OCI-LY7 (cell line): ENCODE data around the gene MARK3. TPM values are rescaled to one million over a fixed set of nuclear protein-coding genes. Genes with fewer than 3 reads are reported as not detected.

ENCODE experiments used
- BruUV-seq: library from RNA; stranded (reverse); fragments of 400-500 nt; replicated peaks from 2 replicates; lab custom pipeline; 2021; lab: Mats Ljungman, UMichigan
- CTCF ChIA-PET: fragments of 300-600 bp; sonication (Branson Sonifier 250); formaldehyde crosslinking; loops from one replicate; lab custom pipeline; 2022; ENCODE audit warnings: antibody characterized with exemption; ENCODE audit not compliant: unreplicated experiment; lab: Charles Lee
- POLR2A ChIA-PET: fragments of 300-600 bp; sonication (Branson Sonifier 250); formaldehyde crosslinking; loops from one replicate; lab custom pipeline; 2022; ENCODE audit warnings: antibody characterized with exemption; lab: Charles Lee
- DNase-seq: peaks from one replicate; pipeline ENCODE4 v3.0.0-alpha.2; 2015; ENCODE audit warnings: low spot score
- H2AFZ ChIP-seq: fragments of 200-600 bp; sonication (generic), shearing (Covaris generic); 2 replicates; pipeline ENCODE4 v1.6.1; 2014; ENCODE audit warnings: mild to moderate bottlenecking, antibody characterized with exemption, low read length, moderate library complexity
- H3K27ac ChIP-seq: fragments of 200-600 bp; sonication (generic); 2 replicates; pipeline ENCODE4 v1.5.1; 2014; ENCODE audit warnings: mixed run types, low read depth, mild to moderate bottlenecking, moderate library complexity, low read length, inconsistent platforms; ENCODE audit not compliant: poor library complexity, severe bottlenecking
- H3K36me3 ChIP-seq: fragments of 200-600 bp; sonication (generic); 2 replicates; pipeline ENCODE4 v1.6.1; 2014; ENCODE audit warnings: mild to moderate bottlenecking, antibody characterized with exemption, low read length, moderate library complexity, mixed read lengths; ENCODE audit not compliant: insufficient read depth
- H3K4me1 ChIP-seq: fragments of 200-600 bp; sonication (generic); 2 replicates; pipeline ENCODE4 v1.5.1; 2014; ENCODE audit warnings: mild to moderate bottlenecking, low read length; ENCODE audit not compliant: insufficient read depth, poor library complexity, severe bottlenecking
- H3K4me2 ChIP-seq: fragments of 200-600 bp; sonication (generic); 2 replicates; pipeline ENCODE4 v1.6.1; 2014; ENCODE audit warnings: mild to moderate bottlenecking, low read length
- H3K4me3 ChIP-seq: fragments of 200-600 bp; sonication (generic); 2 replicates; pipeline ENCODE4 v1.5.1; 2014; ENCODE audit warnings: mild to moderate bottlenecking, low read depth, low read length; ENCODE audit not compliant: poor library complexity, severe bottlenecking
- H3K79me2 ChIP-seq: fragments of 200-600 bp; sonication (generic); 2 replicates; pipeline ENCODE4 v1.6.1; 2016; ENCODE audit warnings: low read depth, mild to moderate bottlenecking, low read length, moderate library complexity, mixed read lengths; ENCODE audit not compliant: insufficient read depth
- H3K9me2 ChIP-seq: fragments of 200-600 bp; sonication (generic); 2 replicates; pipeline ENCODE4 v1.6.1; 2016; ENCODE audit warnings: mild to moderate bottlenecking, low read length, mixed read lengths; ENCODE audit not compliant: insufficient read depth
- H3K9me3 ChIP-seq: fragments of 200-600 bp; sonication (generic); 2 replicates; pipeline ENCODE4 v1.6.1; 2014; ENCODE audit warnings: mild to moderate bottlenecking, mixed run types, low read length, mixed read lengths
- H4K20me1 ChIP-seq: fragments of 200-600 bp; sonication (generic); 2 replicates; pipeline ENCODE4 v1.6.1; 2014; ENCODE audit warnings: mild to moderate bottlenecking, antibody characterized with exemption, low read length, moderate library complexity, mixed read lengths; ENCODE audit not compliant: insufficient read depth
- CTCF ChIP-seq: fragments of 200-600 bp; sonication (generic); conservative IDR thresholded peaks from 2 replicates; pipeline ENCODE4 v1.5.1; 2014; ENCODE audit warnings: mild to moderate bottlenecking, antibody characterized with exemption, low read length, moderate library complexity, mixed read lengths
- EZH2phosphoT487 ChIP-seq: fragments of 200-600 bp; sonication (generic); IDR thresholded peaks from 2 replicates; pipeline ENCODE4 v1.6.1; 2018; ENCODE audit warnings: low read depth, borderline replicate concordance, mild to moderate bottlenecking, mixed run types, antibody characterized with exemption, low read length, moderate library complexity, mixed read lengths
- intact Hi-C: fragments of 100-400 bp; cut with micrococcal nuclease; formaldehyde crosslinking; loops from one replicate; pipeline ENCODE4 v1.10.0; 2022; ENCODE audit not compliant: unreplicated experiment
- total RNA-seq, 2 experiments: library from RNA; depleted of rRNA in 1 of 2; stranded (reverse); fragments of >200 nt in 1 of 2; shearing (Covaris generic) in 1 of 2; gene quantifications; 2 replicates each; pipeline ENCODE4 v1.2.3, GENCODE V29; 2014 to 2022

MARK3 gene
- total RNA-seq, 2 experiments from 2014 or later = 70.8 to 83.6 TPM

GRCh38 chr14:103372017-103372416 is 13.2 kb upstream of the MARK3 start:
- H3K36me3 ChIP-seq = no peaks in the 10 kb centered on the region
- BruUV-seq = no TSS peak
- no peak overlapping the region for H2AFZ ChIP-seq
- intact Hi-C loops = no loop called here
- no peak overlapping the region for H3K4me2 ChIP-seq
- CTCF ChIA-PET = no interaction called here
- H3K4me3 ChIP-seq = no peak overlapping the region
- no peaks in the 10 kb centered on the region for H3K9me3 ChIP-seq
- no peaks in the 10 kb centered on the region for H3K79me2 ChIP-seq
- POLR2A ChIA-PET = no interaction called here
- H3K4me1 ChIP-seq = no peaks in the 10 kb centered on the region
- no peak overlapping the region for H3K27ac ChIP-seq
- H3K9me2 ChIP-seq = no peaks in the 10 kb centered on the region
- H4K20me1 ChIP-seq = no peaks in the 10 kb centered on the region
- DNase-seq = no peak
- TF ChIP-seq EZH2phosphoT487 (no peak), CTCF (no peak)

- no peak overlapping the region for H3K4me3 ChIP-seq
- intact Hi-C loops = no loop called here
- no peaks in the 10 kb centered on the region for H3K79me2 ChIP-seq
- ChIA-PET POLR2A (interaction anchor here (0.6 kb wide), 1 partner anchor 1136 kb away, joined by 9 read pairs; no protein-coding TSS in a partner anchor), CTCF (no interaction called here)
- H3K9me3 ChIP-seq = no peaks in the 10 kb centered on the region
- no peak overlapping the region for H3K27ac ChIP-seq
- H3K4me1 ChIP-seq = no peaks in the 10 kb centered on the region
- no peaks in the 10 kb centered on the region for H3K9me2 ChIP-seq
- H2AFZ ChIP-seq = no peak overlapping the region
- TF ChIP-seq EZH2phosphoT487 = no peak
- no peak for DNase-seq
- no TSS peak for BruUV-seq
- H3K36me3 ChIP-seq = no peaks in the 10 kb centered on the region
- H4K20me1 ChIP-seq = no peaks in the 10 kb centered on the region
- H3K4me2 ChIP-seq = no peak overlapping the region
Observed at GRCh38 chr14:103372552-103373304, 12.5 kb upstream of the MARK3 start.

GRCh38 chr14:103374121-103374520 is 11.1 kb upstream of the MARK3 start:
- BruUV-seq = no TSS peak

More at GRCh38 chr14:103374121-103374520, 11.1 kb upstream of the MARK3 start:
- Histone ChIP-seq H2AFZ (no peak overlapping the region), H3K4me3 (no peak overlapping the region), H3K36me3 (no peaks in the 10 kb centered on the region), H3K27ac (no peak overlapping the region), H3K9me3 (no peaks in the 10 kb centered on the region), H3K79me2 (no peaks in the 10 kb centered on the region), H3K4me2 (no peak overlapping the region), H4K20me1 (no peaks in the 10 kb centered on the region), H3K4me1 (no peaks in the 10 kb centered on the region), H3K9me2 (no peaks in the 10 kb centered on the region)
- intact Hi-C loops = no loop called here
- CTCF ChIA-PET = no interaction called here
- DNase-seq = no peak
- POLR2A ChIA-PET = no interaction called here
- TF ChIP-seq CTCF = no peak
- TF ChIP-seq EZH2phosphoT487 = no peak
